DND-41 (cell line): Measurements from ENCODE around the gene THSD7B.

Experiments
- EZH2 ChIP-seq: IDR thresholded peaks from 3 replicates; pipeline ENCODE4 v1.6.1; 2012; ENCODE audit warnings: borderline replicate concordance, low read depth, mild to moderate bottlenecking, moderate library complexity, low read length, inconsistent platforms; ENCODE audit not compliant: severe bottlenecking
- TF ChIP-seq, protein P1 (sequence below): IDR thresholded peaks from 2 replicates; pipeline ENCODE4 v1.5.1; 2012; ENCODE audit warnings: borderline replicate concordance, low read length, moderate library complexity, mild to moderate bottlenecking; ENCODE audit not compliant: poor library complexity, severe bottlenecking; ENCODE audit errors: extremely low read depth

DNA sequence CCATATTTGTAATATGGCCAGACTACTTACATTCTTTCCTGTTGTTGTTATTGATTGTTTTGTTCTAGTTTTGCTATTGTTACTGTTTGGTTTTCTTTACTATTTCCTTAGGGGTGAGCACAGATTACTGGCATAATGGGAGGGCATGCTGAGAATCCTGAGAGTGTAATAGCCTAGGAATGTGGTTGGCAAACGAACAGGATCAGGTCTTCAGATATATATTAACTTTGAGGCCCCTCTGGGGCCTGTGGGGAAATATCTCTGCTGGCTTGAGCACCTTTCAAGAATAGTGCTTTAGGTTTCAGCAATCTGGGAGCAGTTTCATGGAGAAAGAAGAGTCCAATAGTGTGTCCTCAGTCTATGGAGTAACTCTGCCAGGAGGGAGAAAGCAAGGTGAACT is 144.4 kb downstream of the THSD7B start:
- TF ChIP-seq, protein P1, sequence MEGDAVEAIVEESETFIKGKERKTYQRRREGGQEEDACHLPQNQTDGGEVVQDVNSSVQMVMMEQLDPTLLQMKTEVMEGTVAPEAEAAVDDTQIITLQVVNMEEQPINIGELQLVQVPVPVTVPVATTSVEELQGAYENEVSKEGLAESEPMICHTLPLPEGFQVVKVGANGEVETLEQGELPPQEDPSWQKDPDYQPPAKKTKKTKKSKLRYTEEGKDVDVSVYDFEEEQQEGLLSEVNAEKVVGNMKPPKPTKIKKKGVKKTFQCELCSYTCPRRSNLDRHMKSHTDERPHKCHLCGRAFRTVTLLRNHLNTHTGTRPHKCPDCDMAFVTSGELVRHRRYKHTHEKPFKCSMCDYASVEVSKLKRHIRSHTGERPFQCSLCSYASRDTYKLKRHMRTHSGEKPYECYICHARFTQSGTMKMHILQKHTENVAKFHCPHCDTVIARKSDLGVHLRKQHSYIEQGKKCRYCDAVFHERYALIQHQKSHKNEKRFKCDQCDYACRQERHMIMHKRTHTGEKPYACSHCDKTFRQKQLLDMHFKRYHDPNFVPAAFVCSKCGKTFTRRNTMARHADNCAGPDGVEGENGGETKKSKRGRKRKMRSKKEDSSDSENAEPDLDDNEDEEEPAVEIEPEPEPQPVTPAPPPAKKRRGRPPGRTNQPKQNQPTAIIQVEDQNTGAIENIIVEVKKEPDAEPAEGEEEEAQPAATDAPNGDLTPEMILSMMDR: no peak
- TF ChIP-seq EZH2: no peak
